HAP-1 (cell line): Measurements from ENCODE around the gene PRKCB.

ENCODE experiments used
- DNase-seq, 2 experiments: peaks; one replicate each; pipeline ENCODE4 v3.0.0-alpha.2; 2016 to 2020; ENCODE audit warnings: low spot score in 2 of 2
- H3K27me3 ChIP-seq: fragments of 250-450 bp; sonication (Bioruptor Pico); 2 replicates; pipeline ENCODE4 v1.5.1; 2020; ENCODE audit warnings: low read depth, mild to moderate bottlenecking, moderate library complexity
- H3K36me3 ChIP-seq: fragments of 250-450 bp; sonication (Bioruptor Pico); replicated peaks from 2 replicates; pipeline ENCODE4 v1.5.1; 2020; ENCODE audit warnings: mild to moderate bottlenecking
- H3K4me1 ChIP-seq: fragments of 250-450 bp; sonication (Bioruptor Pico); 2 replicates; pipeline ENCODE4 v1.5.1; 2020; ENCODE audit warnings: mild to moderate bottlenecking
- H3K4me3 ChIP-seq: fragments of 250-450 bp; sonication (Bioruptor Pico); 2 replicates; pipeline ENCODE4 v1.5.1; 2020; ENCODE audit warnings: mild to moderate bottlenecking, moderate library complexity
- H3K9me3 ChIP-seq: fragments of 250-450 bp; sonication (Bioruptor Pico); 2 replicates; pipeline ENCODE4 v1.5.1; 2020; ENCODE audit warnings: mild to moderate bottlenecking, moderate library complexity
- in situ Hi-C: fragments of 300-500 bp; cut with MboI; formaldehyde crosslinking; loops from 3 replicates; pipeline ENCODE4 v1.14.3; 2020; ENCODE audit warnings: low sequenced_read_pairs, inconsistent platforms, mixed read lengths

The PRKCB gene

DNA sequence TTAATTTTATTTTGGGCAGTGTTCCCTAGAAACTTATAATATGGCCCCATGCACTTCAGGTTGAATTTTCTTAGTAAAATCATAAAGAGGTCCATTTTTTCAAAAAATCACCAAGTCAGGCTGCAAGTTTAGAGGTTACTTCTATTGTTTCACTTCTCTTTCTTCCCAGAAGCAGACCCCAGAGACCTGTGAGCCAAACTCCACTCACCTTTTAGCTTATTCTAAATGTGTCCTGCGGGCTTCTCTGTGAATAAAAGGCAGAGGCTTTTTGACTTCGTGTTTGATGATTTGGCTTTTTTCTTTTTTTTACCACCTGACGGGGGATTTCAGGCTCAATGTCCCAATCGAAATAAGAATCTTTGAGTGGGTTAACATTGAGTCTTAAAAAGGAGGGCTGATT, 7.4 kb downstream of the PRKCB start:
- Histone ChIP-seq H3K36me3 (no peaks in the 10 kb centered on the region), H3K4me3 (no peak overlapping the region), H3K9me3 (no peaks in the 10 kb centered on the region), H3K27me3 (peaks cover 4% of the 10 kb centered on the region), H3K4me1 (no peaks in the 10 kb centered on the region)
- in situ Hi-C loops = no loop called here
- DNase-seq = no peak

DNA sequence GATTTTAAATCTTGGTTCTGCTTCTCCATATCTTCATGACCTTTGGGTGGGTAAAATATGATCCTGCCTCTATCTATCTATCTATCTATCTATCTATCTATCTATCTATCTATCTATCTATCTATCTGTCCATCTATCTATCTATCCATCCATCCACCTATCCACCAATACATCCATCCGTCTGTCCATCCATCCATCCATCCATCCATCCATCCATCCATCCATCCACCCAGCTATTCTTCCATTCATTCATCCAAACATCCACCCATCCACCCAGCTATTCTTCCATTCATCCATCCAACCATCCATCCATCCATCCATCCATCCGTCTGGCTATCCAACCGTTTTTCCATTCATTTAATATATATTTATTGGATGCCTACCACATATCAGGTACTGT, 11.5 kb downstream of the PRKCB start:
- no peaks in the 10 kb centered on the region for H3K9me3 ChIP-seq
- in situ Hi-C loops = no loop called here
- no peaks in the 10 kb centered on the region for H3K36me3 ChIP-seq
- no peaks in the 10 kb centered on the region for H3K4me1 ChIP-seq
- no peaks in the 10 kb centered on the region for H3K27me3 ChIP-seq
- no peak overlapping the region for H3K4me3 ChIP-seq
- no peak for DNase-seq

DNA sequence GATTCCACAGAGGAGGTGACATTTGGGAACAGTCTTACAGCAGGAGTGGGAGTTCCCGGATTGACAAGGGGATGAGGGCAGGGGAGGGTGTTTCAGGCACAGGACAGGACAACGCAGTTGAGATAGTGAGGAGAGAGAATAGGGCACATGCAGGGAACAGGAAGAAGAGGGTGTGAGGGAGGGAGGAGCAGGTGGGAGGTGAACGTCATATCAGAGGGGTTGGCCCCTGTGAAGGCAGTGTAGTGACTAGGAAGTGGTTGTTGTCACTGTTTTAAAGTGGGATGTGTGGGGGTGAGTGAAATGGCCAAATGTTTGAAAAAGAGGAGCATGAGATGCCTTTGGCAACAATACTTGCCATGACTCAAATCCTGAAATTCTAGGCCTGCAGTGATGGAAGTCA, 12.2 kb downstream of the PRKCB start:
- H3K36me3 ChIP-seq = no peaks in the 10 kb centered on the region
- H3K4me1 ChIP-seq = no peaks in the 10 kb centered on the region
- in situ Hi-C loops = no loop called here
- no peak overlapping the region for H3K4me3 ChIP-seq
- no peaks in the 10 kb centered on the region for H3K27me3 ChIP-seq
- DNase-seq = no peak
- no peaks in the 10 kb centered on the region for H3K9me3 ChIP-seq

DNA sequence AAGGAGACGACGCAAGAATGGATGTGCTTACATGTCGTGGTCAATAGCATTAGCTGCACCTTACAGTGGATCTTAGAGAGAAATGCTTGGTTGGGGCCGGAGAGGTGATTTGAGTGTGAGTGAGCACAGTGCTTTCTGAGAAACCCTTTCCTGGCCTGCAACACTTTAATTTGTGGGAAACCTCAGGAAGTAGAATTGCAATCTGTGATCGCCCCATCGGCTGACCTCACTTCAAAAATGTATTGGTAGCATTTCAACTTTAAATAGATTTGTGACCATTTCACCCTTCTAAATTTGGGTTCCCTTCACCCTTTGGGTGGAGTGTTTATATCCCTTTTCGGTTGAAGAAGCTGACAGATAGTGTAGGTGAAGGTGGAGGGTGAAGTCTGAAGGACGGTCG, 13.2 kb downstream of the PRKCB start:
- no peaks in the 10 kb centered on the region for H3K36me3 ChIP-seq
- DNase-seq = no peak
- H3K4me3 ChIP-seq = no peak overlapping the region
- in situ Hi-C loops = no loop called here
- H3K4me1 ChIP-seq = no peaks in the 10 kb centered on the region
- H3K27me3 ChIP-seq = no peaks in the 10 kb centered on the region
- no peaks in the 10 kb centered on the region for H3K9me3 ChIP-seq

DNA sequence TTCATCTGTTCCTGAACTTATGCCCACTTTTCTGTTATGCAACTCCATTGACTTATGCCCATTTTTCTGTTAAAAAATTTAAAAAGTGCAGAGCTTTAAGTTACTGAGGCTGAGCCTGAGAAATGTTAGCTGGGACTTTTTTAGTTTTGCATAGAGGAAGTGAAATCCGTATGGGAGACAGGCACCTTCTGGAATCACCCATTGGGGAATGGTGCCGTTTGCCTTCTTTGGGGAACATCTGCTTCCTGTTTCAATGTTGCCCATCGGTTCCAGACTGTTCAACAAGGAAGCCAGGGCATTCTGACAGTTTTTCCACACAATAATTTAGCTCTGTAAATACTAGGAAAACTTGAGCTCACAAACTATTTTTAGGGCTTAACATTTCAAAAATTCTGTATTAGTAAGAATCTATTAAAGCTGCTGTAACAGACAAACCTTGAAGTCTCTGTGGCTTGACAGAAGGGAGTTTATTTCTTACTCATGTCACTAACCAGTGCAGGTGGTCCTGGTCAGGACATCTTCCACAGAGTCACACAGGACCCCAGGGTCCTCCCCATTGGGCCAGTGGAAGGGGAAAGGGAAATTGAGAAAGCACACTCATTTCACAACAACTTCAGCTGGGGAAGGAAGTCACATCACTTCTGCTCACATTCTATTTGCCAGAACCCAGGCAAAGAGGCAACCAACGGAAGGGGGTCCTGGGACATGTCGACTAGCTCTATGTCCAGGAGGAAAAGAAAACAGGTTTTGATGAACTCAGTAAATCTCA, 17.2 kb downstream of the PRKCB start:
- in situ Hi-C loops = no loop called here
- no peaks in the 10 kb centered on the region for H3K4me1 ChIP-seq

DNA sequence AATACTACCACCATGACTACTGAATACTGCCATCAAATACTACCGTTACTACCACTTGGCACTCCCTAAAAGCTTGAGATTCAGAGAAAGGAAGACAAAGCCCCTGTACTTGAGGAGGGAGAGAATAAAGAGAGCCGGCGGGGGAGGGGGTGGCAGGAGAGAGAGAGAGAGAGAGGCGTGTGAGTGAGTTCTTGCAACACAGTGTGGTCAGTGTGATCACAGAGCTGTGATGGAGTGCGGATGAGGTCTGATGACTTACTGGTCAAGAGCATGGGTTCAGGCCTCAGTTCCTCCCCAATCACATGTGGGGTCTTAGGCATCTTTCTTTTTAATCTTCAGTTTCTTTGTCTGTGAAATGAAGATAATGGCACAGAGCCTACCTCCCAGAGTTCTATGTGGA, 19.2 kb downstream of the PRKCB start:
- Histone ChIP-seq H3K9me3 (no peaks in the 10 kb centered on the region), H3K4me1 (no peaks in the 10 kb centered on the region), H3K4me3 (no peak overlapping the region), H3K36me3 (no peaks in the 10 kb centered on the region), H3K27me3 (no peaks in the 10 kb centered on the region)
- in situ Hi-C loops = no loop called here
- no peak for DNase-seq

More for the DNA sequence above, 17.2 kb downstream of the PRKCB start:
- H3K9me3 ChIP-seq = no peaks in the 10 kb centered on the region
- no peak overlapping the region for H3K4me3 ChIP-seq
- DNase-seq = no peak
- H3K36me3 ChIP-seq = no peaks in the 10 kb centered on the region
- H3K27me3 ChIP-seq = no peaks in the 10 kb centered on the region

DNA sequence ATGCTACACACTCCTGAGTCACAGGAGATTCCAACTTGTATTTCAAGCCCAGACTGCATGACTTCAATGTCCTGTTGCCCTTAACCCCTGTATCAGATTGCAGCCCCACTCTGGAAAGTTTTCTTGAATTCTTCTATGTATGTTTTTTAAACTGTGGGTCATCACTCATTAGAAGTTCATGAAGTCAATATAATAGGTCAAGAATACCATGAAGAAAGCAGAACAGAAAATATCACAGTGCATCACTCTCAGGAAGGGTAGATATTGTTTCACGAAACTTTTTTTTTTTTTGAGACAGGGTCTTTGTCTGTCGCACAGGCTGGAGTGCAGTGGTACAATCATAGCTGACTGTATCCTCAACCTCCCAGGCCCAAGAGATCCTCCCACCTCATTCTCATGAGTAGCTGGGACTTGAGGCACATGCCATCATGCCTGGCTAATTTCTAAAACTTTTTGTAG, 20.5 kb downstream of the PRKCB start:
- no peaks in the 10 kb centered on the region for H3K4me1 ChIP-seq
- H3K9me3 ChIP-seq = no peaks in the 10 kb centered on the region
- in situ Hi-C loops = no loop called here
- H3K27me3 ChIP-seq = no peaks in the 10 kb centered on the region
- DNase-seq = no peak
- H3K4me3 ChIP-seq = no peak overlapping the region
- H3K36me3 ChIP-seq = no peaks in the 10 kb centered on the region

DNA sequence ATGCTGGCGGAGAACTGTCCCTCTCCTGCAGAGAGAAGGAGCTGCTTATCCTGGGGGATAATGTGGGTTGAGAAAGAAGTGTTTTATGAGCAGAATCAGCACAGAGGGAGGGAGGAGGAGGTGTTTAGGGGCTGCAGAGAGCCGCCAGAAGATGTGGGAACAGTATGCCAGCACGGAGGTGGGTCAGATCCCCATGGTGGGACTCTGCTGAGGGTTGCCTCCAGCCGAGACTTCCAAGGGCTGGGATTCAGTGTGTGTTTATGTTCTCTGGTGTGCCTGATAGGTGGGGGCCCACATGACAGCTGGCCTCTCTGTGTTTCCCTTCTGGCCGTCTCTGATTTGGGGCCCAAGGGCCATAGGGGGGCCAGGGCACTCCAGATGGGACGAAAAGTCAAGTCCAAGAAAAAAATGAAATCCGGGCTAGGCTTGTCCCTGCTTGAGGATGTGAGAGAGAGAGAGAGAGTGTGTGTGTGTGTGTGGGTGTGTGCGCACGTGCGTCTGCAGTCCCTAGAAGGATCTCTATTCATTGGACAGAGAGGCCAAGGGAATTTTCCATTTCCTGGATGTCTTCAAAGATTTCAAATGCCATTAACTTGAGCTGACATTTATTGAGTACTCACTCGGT, 21.6 kb downstream of the PRKCB start:
- in situ Hi-C loops = no loop called here
- Histone ChIP-seq H3K27me3 (no peaks in the 10 kb centered on the region), H3K36me3 (no peaks in the 10 kb centered on the region), H3K9me3 (no peaks in the 10 kb centered on the region), H3K4me1 (no peaks in the 10 kb centered on the region), H3K4me3 (no peak overlapping the region)
- DNase-seq = no peak

DNA sequence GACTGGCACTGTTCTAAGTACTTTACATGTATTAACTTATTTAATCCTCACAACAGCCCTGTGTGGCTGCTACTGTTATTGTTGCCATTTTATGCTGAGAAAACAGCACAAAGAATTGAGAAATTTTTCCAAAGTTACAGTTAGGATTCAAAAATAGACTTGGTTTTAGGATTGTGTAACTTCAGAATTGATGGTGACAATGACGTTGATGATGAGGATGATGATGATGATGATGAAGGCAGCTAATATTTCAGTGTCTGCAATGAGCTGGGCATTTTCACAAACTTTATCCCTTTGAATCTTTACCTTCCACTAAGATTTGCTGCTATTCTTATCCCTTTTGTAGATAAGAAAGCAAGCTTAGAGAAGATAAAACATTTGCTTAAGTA, 22.1 kb downstream of the PRKCB start:
- Histone ChIP-seq H3K9me3 (no peaks in the 10 kb centered on the region), H3K4me1 (no peaks in the 10 kb centered on the region), H3K4me3 (no peak overlapping the region), H3K27me3 (no peaks in the 10 kb centered on the region), H3K36me3 (no peaks in the 10 kb centered on the region)
- in situ Hi-C loops = no loop called here
- DNase-seq = no peak

DNA sequence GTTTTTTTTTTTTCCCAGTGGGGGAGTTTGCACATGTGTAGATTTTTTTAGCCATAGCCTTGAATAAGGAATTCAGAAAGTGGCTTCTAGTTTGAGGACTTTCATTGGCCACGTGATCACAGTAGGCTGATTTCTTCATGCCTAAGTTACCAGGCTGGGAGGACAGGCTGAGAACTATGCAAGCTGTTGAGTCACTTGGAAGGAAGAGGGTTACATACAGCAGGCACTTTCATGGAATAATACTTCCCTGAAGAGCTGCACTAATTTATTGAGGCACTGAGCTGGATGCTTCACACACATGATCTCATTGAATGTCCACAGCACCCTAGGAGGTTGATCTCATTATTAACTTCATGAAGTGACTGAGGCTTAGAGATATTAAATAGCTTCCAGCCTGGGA, 22.8 kb downstream of the PRKCB start:
- Histone ChIP-seq H3K36me3 (no peaks in the 10 kb centered on the region), H3K9me3 (no peaks in the 10 kb centered on the region), H3K4me1 (no peaks in the 10 kb centered on the region), H3K4me3 (no peak overlapping the region), H3K27me3 (peaks cover 2% of the 10 kb centered on the region; the same call in 1 of the 2 replicates)
- in situ Hi-C loops = no loop called here
- no peak for DNase-seq

DNA sequence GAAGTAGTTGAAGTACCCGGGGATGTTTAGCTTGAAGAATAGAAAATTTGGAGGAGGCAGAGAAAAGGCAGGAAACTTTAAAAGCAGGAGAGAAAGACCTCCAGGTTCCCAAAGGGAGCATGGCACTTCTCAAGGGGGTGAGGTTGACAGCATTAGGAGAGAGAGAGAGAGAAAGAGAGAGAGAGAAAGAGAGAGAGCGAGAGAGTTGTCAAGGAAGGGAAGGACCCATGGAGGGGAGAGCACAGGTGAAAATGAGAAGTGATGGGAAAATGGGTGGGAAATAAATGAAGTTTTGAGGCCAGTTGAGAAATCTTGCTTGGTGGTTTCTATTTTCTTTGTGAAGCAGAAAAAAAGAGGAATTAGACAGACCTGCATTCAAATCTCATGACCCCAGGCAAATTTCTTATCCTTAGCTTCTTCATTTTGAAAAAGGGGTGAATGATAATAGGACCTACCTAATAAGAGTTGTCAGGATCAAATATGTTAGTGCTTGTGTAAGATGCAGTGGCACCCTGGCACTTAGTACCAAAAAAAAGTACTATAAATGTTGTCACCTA, 24.0 kb downstream of the PRKCB start:
- no peak for DNase-seq
- H3K27me3 ChIP-seq = peaks cover 12% of the 10 kb centered on the region
- H3K4me3 ChIP-seq = no peak overlapping the region
- in situ Hi-C loops = no loop called here
- H3K36me3 ChIP-seq = no peaks in the 10 kb centered on the region
- H3K4me1 ChIP-seq = no peaks in the 10 kb centered on the region
- no peaks in the 10 kb centered on the region for H3K9me3 ChIP-seq

DNA sequence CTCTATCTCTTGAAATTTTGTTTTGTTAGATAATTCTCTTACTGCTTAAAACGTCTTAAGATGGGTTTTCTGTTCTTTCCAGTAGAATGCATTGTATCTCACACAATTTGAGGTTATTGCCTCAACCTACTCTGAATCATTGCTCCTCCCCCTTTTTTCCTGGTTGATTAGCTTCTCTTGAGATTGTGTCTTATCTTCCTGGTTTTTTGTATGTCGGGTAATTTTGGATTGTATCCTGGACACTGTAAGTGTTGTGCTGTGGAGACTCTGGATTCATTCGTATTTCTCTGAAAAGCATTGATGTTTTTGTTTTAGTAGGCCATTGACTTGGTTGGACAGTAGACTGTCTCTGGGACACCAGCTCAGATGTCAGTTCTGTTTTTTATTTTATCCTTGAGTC, 26.1 kb downstream of the PRKCB start:
- in situ Hi-C loops = no loop called here
- Histone ChIP-seq H3K4me3 (no peak overlapping the region), H3K36me3 (no peaks in the 10 kb centered on the region), H3K27me3 (peaks cover 12% of the 10 kb centered on the region), H3K9me3 (no peaks in the 10 kb centered on the region), H3K4me1 (no peaks in the 10 kb centered on the region)
- no peak for DNase-seq

DNA sequence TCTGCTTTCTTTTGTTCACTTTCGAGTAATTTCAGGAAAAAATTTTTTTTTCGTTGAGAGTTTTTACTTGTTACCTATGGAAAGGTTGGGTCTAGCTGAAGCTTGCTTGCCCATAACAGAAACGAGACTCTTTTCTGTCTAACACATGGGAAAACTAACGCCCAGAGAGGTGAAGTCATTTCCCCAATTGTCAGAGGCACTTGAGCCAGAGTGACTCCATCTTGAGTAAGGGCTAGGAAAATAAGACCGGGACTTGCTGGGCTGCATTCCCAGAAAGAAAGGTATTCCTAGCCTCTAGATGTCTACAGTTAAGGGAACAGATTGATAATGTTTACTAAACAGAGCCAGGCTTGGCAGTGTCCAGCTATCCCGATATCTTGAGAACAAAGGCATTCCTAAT, 26.8 kb downstream of the PRKCB start:
- no peak overlapping the region for H3K4me3 ChIP-seq
- H3K9me3 ChIP-seq = no peaks in the 10 kb centered on the region
- H3K36me3 ChIP-seq = no peaks in the 10 kb centered on the region
- no peaks in the 10 kb centered on the region for H3K4me1 ChIP-seq
- in situ Hi-C loops = no loop called here
- no peak for DNase-seq
- H3K27me3 ChIP-seq = peaks cover 12% of the 10 kb centered on the region
